PC-9 (cell line): ENCODE measurements around the gene PTPRG. TPM values are rescaled to one million over a fixed set of nuclear protein-coding genes. Genes with fewer than 3 reads are reported as not detected.

ENCODE experiments used
- BruUV-seq: library from RNA; stranded (reverse); fragments of 400-500 nt; replicated peaks from 2 replicates; lab custom pipeline; 2021; lab: Mats Ljungman, UMichigan
- CTCF ChIA-PET: fragments of 300-600 bp; sonication (Branson Sonifier 250); formaldehyde crosslinking; loops from one replicate; lab custom pipeline; 2022; ENCODE audit warnings: antibody characterized with exemption; lab: Charles Lee
- POLR2A ChIA-PET: fragments of 300-600 bp; sonication (Branson Sonifier 250); formaldehyde crosslinking; loops from one replicate; lab custom pipeline; 2022; ENCODE audit warnings: antibody characterized with exemption; ENCODE audit not compliant: unreplicated experiment; lab: Charles Lee
- DNase-seq, 2 experiments: peaks; one replicate each; pipeline versions ENCODE4 v3.0.0 to v3.0.0-alpha.2; 2015 to 2022; ENCODE audit warnings: mixed read lengths in 1 of 2
- H2AFZ ChIP-seq: fragments of 200-600 bp; sonication (generic); 2 replicates; pipeline ENCODE4 v1.8.1; 2017; ENCODE audit warnings: antibody characterized with exemption
- H3F3A ChIP-seq: fragments of 200-600 bp; sonication (generic); 2 replicates; pipeline ENCODE4 v1.8.1; 2017; ENCODE audit warnings: antibody characterized with exemption, mild to moderate bottlenecking, low read depth; ENCODE audit not compliant: insufficient read depth
- H3K27ac ChIP-seq: fragments of 200-600 bp; sonication (generic); 2 replicates; pipeline ENCODE4 v1.6.1; 2016; ENCODE audit warnings: mixed run types
- H3K27me3 ChIP-seq: fragments of 200-600 bp; sonication (generic); 2 replicates; pipeline ENCODE4 v1.6.1; 2016; ENCODE audit warnings: low read depth, mixed run types; ENCODE audit not compliant: insufficient read depth
- H3K36me3 ChIP-seq: fragments of 200-600 bp; sonication (generic); 2 replicates; pipeline ENCODE4 v1.6.1; 2016; ENCODE audit warnings: low read depth, mixed run types
- H3K4me1 ChIP-seq: fragments of 200-600 bp; sonication (generic); replicated peaks from 2 replicates; pipeline ENCODE4 v1.6.1; 2016; ENCODE audit warnings: mixed run types; ENCODE audit not compliant: insufficient read depth
- H3K4me2 ChIP-seq: fragments of 200-600 bp; sonication (generic); 2 replicates; pipeline ENCODE4 v1.6.1; 2017; ENCODE audit warnings: mixed run types
- H3K4me3 ChIP-seq: fragments of 200-600 bp; sonication (generic); 2 replicates; pipeline ENCODE4 v1.6.1; 2016; ENCODE audit warnings: mixed run types
- H3K79me2 ChIP-seq: fragments of 200-600 bp; sonication (generic); 2 replicates; pipeline ENCODE4 v1.6.1; 2017; ENCODE audit warnings: low read depth, mixed run types
- H3K9me2 ChIP-seq: fragments of 200-600 bp; sonication (generic); 2 replicates; pipeline ENCODE4 v1.8.1; 2017; ENCODE audit warnings: mild to moderate bottlenecking; ENCODE audit not compliant: insufficient read depth
- H3K9me3 ChIP-seq: fragments of 200-600 bp; sonication (generic); 2 replicates; pipeline ENCODE4 v1.8.1; 2016; ENCODE audit warnings: low read depth; ENCODE audit not compliant: insufficient read depth
- H4K20me1 ChIP-seq: fragments of 200-600 bp; sonication (generic); 2 replicates; pipeline ENCODE4 v1.8.1; 2017; ENCODE audit not compliant: insufficient read depth
- CTCF ChIP-seq: fragments of 200-600 bp; sonication (generic); conservative IDR thresholded peaks from 2 replicates; pipeline ENCODE4 v1.6.1; 2017; ENCODE audit warnings: mixed run types, antibody characterized with exemption, mild to moderate bottlenecking, moderate library complexity
- EZH2 ChIP-seq: fragments of 200-600 bp; sonication (generic); IDR thresholded peaks from 2 replicates; pipeline ENCODE4 v1.8.0; 2017; ENCODE audit warnings: antibody characterized with exemption, low read depth
- intact Hi-C: fragments of 100-400 bp; cut with micrococcal nuclease; formaldehyde crosslinking; loops from one replicate; pipeline ENCODE4 v1.10.0; 2022; ENCODE audit not compliant: unreplicated experiment
- total RNA-seq: library from RNA; stranded (reverse); gene quantifications from 2 replicates; pipeline ENCODE4 v1.2.3, GENCODE V29; 2021

PTPRG gene
- total RNA-seq, 1 experiment from 2014 or later: 32.9 TPM

DNA sequence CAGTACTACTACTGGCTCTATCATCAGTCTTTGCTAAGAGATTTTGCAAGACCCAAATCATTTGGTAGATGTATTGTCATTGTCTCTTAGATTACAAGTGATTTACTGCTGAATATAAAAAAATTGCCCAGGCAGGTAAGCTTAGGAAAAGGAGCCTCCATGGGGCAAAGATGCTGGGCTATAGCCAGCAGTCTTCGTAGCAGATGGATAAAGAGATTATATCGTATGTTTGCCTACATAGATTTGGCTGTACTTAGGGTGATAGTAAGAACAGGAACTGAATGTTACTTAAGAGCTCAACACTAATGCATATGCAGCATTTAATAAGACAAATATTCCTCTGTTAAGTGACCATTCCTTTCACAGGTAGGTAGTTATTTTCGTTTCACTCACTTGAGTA lies 48.9 kb downstream of the PTPRG start:
- H3F3A ChIP-seq: 0 out of 2 replicates have a peak, but pooled peaks cover 3% of the 10 kb centered on the region
- intact Hi-C loops: no loop called here
- no peak overlapping the region for H3K4me2 ChIP-seq
- H2AFZ ChIP-seq: no peak overlapping the region
- no peaks in the 10 kb centered on the region for H3K27me3 ChIP-seq
- H3K9me3 ChIP-seq: no peaks in the 10 kb centered on the region
- no peak overlapping the region for H3K27ac ChIP-seq
- no peak overlapping the region for H3K4me3 ChIP-seq
- TF ChIP-seq CTCF (no peak), EZH2 (no peak)
- no peaks in the 10 kb centered on the region for H3K9me2 ChIP-seq
- no peaks in the 10 kb centered on the region for H3K4me1 ChIP-seq
- BruUV-seq: no TSS peak
- H3K36me3 ChIP-seq: no peaks in the 10 kb centered on the region
- H4K20me1 ChIP-seq: no peaks in the 10 kb centered on the region
- ChIA-PET POLR2A (no interaction called here), CTCF (no interaction called here)
- DNase-seq: no peak
- no peaks in the 10 kb centered on the region for H3K79me2 ChIP-seq

DNA sequence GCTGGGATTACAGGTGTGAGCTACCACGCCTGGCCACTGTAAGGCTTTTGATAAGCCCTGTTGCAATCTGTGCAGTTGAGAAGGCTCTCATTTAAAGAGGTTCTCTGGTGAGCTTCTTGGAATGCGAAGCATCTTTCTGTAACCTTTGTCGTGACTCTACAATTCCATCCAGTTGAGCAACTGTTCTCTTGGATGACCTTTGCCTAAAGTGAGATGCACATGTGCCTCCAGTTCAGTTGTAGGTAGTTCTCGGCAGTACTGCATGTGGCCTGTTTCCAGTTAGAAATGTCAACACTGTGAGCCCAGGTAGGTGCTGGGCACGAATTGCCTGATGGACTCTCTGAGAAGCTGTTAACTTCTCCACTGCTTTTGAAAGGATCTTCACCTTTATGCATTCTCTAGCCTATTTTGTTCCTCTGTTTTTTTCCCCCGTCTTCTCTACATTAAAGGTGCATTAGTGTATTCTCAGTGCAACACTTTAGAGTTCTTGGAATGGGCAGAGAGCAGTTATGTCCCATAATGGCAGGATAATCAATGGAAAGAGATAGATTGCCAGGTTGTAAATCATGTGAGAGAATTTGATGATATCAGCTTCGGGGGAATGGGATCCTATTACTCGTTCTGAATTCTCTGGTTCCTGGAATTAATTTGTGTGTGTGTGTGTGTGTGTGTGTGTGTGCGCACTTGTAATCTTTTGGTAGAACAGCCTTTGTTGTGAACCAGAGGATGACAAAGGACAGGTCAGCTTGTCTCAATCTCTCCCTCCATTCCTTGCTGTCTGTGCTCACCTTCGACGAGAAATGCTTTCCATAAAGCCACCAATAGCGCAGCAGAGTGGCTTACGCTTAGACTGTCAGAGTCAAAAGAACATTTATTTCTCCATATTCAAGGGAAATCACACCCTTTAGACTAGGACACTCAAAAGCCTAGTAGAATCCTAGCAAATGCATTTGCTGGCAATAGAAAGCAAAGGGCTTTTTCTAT lies 51.1 kb downstream of the PTPRG start:
- peak; percentile 13 to 76 for DNase-seq
- no peak for TF ChIP-seq CTCF
- TF ChIP-seq EZH2: no peak
- no peaks in the 10 kb centered on the region for H3K79me2 ChIP-seq
- H4K20me1 ChIP-seq: no peaks in the 10 kb centered on the region
- no peak overlapping the region for H2AFZ ChIP-seq
- H3K27me3 ChIP-seq: no peaks in the 10 kb centered on the region
- H3K27ac ChIP-seq: no peak overlapping the region
- H3K4me3 ChIP-seq: no peak overlapping the region
- CTCF ChIA-PET: no interaction called here
- no peaks in the 10 kb centered on the region for H3K9me2 ChIP-seq
- POLR2A ChIA-PET: no interaction called here
- H3F3A ChIP-seq: 0 out of 2 replicates have a peak, but pooled peaks cover 3% of the 10 kb centered on the region
- no peak overlapping the region for H3K4me2 ChIP-seq
- BruUV-seq: no TSS peak
- no peaks in the 10 kb centered on the region for H3K36me3 ChIP-seq
- intact Hi-C loops: loop anchor here (1.0 kb wide), 1 partner anchor 36 kb away; no protein-coding TSS in a partner anchor
- no peaks in the 10 kb centered on the region for H3K4me1 ChIP-seq
- H3K9me3 ChIP-seq: no peaks in the 10 kb centered on the region

DNA sequence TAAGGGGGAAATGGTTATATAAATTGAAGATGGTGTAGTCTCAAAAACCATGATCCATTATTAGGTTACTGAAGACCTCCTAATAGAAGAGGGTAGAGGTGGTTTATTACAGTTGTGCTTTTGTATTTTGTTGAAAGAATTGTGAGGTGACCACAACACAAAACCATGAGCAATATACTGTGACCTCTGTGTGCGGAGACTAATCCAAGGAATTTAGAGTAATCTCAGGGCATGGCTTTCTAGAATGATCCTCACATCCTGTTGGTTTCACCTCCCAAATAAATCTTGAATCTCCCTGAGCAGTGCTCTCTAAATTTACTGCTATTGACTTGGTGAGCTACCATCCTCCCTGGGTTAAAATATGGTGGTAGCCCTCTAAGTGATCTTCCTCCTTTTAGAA lies 52.3 kb downstream of the PTPRG start:
- Histone ChIP-seq H3K4me3 (no peak overlapping the region), H3K27ac (no peak overlapping the region), H3K4me1 (no peaks in the 10 kb centered on the region), H3K9me3 (no peaks in the 10 kb centered on the region), H3K27me3 (no peaks in the 10 kb centered on the region), H4K20me1 (no peaks in the 10 kb centered on the region), H3K9me2 (no peaks in the 10 kb centered on the region), H2AFZ (no peak overlapping the region), H3K4me2 (no peak overlapping the region), H3K79me2 (no peaks in the 10 kb centered on the region), H3F3A (0 out of 2 replicates have a peak, but pooled peaks cover 3% of the 10 kb centered on the region), H3K36me3 (no peaks in the 10 kb centered on the region)
- BruUV-seq: no TSS peak
- DNase-seq: no peak
- TF ChIP-seq EZH2 (no peak), CTCF (no peak)
- POLR2A ChIA-PET: no interaction called here
- CTCF ChIA-PET: no interaction called here
- intact Hi-C loops: no loop called here
